T-helper 1 cell treated with Interleukin-12 subunit alpha and Interleukin-12 subunit beta and Interleukin-4 antibody, amounts not matched to agents 30 ng/mL and 1 ng/mL, for 36 hours (primary cell): Measurements from ENCODE around the gene ANO7. TPM values are rescaled to one million over a fixed set of nuclear protein-coding genes. Genes with fewer than 3 reads are reported as not detected.

Experiments
- intact Hi-C: fragments of 100-400 bp; cut with micrococcal nuclease; formaldehyde crosslinking; loops from one replicate; pipeline ENCODE4 v1.15.1; 2024
- total RNA-seq: library from RNA; stranded (reverse); gene quantifications from 2 replicates; pipeline ENCODE4 v1.2.3, GENCODE V29; 2022

ANO7 gene
- total RNA-seq, 1 donor from 2014 or later, result 0.61 TPM

GRCh38 chr2:241157841-241158545 lies 30.5 kb upstream of the ANO7 start:
- intact Hi-C loops, result no loop called here

- intact Hi-C loops, result no loop called here
Observed at GRCh38 chr2:241158546-241158900, 30.0 kb upstream of the ANO7 start.

- intact Hi-C loops, result no loop called here
Observed at GRCh38 chr2:241159116-241159515, 29.4 kb upstream of the ANO7 start.

- intact Hi-C loops, result no loop called here
Observed at GRCh38 chr2:241160318-241160717, 28.2 kb upstream of the ANO7 start.

- intact Hi-C loops, result no loop called here
Observed at GRCh38 chr2:241161646-241162281, 26.7 kb upstream of the ANO7 start.

- intact Hi-C loops, result no loop called here
Observed at GRCh38 chr2:241163601-241164118, 24.8 kb upstream of the ANO7 start.

- intact Hi-C loops, result no loop called here
Observed at GRCh38 chr2:241168366-241168765, 20.1 kb upstream of the ANO7 start.

GRCh38 chr2:241173557-241173956 lies 14.9 kb upstream of the ANO7 start:
- intact Hi-C loops, result no loop called here

- intact Hi-C loops, result no loop called here
Observed at GRCh38 chr2:241177526-241178334, 10.7 kb upstream of the ANO7 start.

GRCh38 chr2:241178961-241179360 lies 9.5 kb upstream of the ANO7 start:
- intact Hi-C loops, result no loop called here

GRCh38 chr2:241179899-241180298 lies 8.6 kb upstream of the ANO7 start:
- intact Hi-C loops, result no loop called here

GRCh38 chr2:241180495-241180894 lies 8.0 kb upstream of the ANO7 start:
- intact Hi-C loops, result no loop called here

GRCh38 chr2:241182126-241182525 lies 6.4 kb upstream of the ANO7 start:
- intact Hi-C loops, result no loop called here

GRCh38 chr2:241182531-241183133 lies 5.8 kb upstream of the ANO7 start:
- intact Hi-C loops, result no loop called here

GRCh38 chr2:241183221-241183620 lies 5.3 kb upstream of the ANO7 start:
- intact Hi-C loops, result no loop called here

- intact Hi-C loops, result no loop called here
Observed at GRCh38 chr2:241184901-241185300, 3.6 kb upstream of the ANO7 start.

- intact Hi-C loops, result no loop called here
Observed at GRCh38 chr2:241185961-241186360, 2.5 kb upstream of the ANO7 start.

- intact Hi-C loops, result no loop called here
Observed at GRCh38 chr2:241187101-241187917, 1.2 kb upstream of the ANO7 start.

GRCh38 chr2:241187918-241188234 lies 601 bp upstream of the ANO7 start:
- intact Hi-C loops, result no loop called here

GRCh38 chr2:241189093-241189855 lies 797 bp downstream of the ANO7 start:
- intact Hi-C loops, result no loop called here
